AG09309 (cell line): ENCODE results near the gene FOXP4.
"Not testable (repeated sequence)": the region's sequence is repeated elsewhere in the genome, so short reads cannot be mapped to it uniquely, and the experiment has no call there.

Experiments used
- DNase-seq: peaks from one replicate; pipeline ENCODE4 v3.0.0-alpha.2; 2010; ENCODE audit warnings: low read depth
- H3K4me3 ChIP-seq: 2 replicates; pipeline ENCODE4 v1.5.1; 2011; ENCODE audit warnings: mild to moderate bottlenecking, low read depth, low read length, moderate library complexity; ENCODE audit not compliant: control insufficient read depth
- TF ChIP-seq, protein P1 (sequence below): IDR thresholded peaks from 2 replicates; pipeline ENCODE4 v1.5.1; 2011; ENCODE audit warnings: mild to moderate bottlenecking, low read depth, low read length, inconsistent platforms; ENCODE audit not compliant: insufficient read depth, control insufficient read depth; ENCODE audit errors: missing control alignments

The FOXP4 gene

DNA sequence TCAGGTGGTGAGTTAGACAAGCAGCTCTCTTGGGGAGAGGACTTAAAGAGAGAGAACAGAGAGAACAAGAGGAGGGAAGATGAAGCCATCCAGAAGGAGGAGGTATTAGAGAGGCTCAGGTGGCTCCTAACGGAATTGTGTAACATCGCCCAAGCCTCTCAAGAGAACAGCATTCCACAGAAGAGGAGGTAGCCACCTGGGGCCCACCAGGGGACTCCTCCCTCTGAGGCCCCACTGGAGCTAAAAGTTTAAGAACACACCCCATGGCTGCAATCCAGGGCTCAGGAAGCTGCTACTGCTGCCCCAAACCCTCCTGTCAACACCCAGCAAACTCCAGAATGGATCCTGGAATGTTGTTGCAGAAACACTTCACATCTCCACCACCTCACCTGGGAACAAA lies 68.5 kb downstream of the FOXP4 start:
- no peak overlapping the region for H3K4me3 ChIP-seq
- no peak for DNase-seq
- TF ChIP-seq, protein P1, sequence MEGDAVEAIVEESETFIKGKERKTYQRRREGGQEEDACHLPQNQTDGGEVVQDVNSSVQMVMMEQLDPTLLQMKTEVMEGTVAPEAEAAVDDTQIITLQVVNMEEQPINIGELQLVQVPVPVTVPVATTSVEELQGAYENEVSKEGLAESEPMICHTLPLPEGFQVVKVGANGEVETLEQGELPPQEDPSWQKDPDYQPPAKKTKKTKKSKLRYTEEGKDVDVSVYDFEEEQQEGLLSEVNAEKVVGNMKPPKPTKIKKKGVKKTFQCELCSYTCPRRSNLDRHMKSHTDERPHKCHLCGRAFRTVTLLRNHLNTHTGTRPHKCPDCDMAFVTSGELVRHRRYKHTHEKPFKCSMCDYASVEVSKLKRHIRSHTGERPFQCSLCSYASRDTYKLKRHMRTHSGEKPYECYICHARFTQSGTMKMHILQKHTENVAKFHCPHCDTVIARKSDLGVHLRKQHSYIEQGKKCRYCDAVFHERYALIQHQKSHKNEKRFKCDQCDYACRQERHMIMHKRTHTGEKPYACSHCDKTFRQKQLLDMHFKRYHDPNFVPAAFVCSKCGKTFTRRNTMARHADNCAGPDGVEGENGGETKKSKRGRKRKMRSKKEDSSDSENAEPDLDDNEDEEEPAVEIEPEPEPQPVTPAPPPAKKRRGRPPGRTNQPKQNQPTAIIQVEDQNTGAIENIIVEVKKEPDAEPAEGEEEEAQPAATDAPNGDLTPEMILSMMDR, result no peak

GRCh38 chr6:41615311-41615710 lies 69.1 kb downstream of the FOXP4 start:
- no peak for DNase-seq

GRCh38 chr6:41618598-41618997 lies 72.4 kb downstream of the FOXP4 start:
- DNase-seq, result no peak
- TF ChIP-seq, protein P1, result no peak
- H3K4me3 ChIP-seq, result no peak overlapping the region

More at GRCh38 chr6:41615311-41615710, 69.1 kb downstream of the FOXP4 start:
- TF ChIP-seq, protein P1, result no peak
- H3K4me3 ChIP-seq, result no peak overlapping the region

GRCh38 chr6:41619193-41619592 lies 73.0 kb downstream of the FOXP4 start:
- not testable (repeated sequence) for H3K4me3 ChIP-seq

DNA sequence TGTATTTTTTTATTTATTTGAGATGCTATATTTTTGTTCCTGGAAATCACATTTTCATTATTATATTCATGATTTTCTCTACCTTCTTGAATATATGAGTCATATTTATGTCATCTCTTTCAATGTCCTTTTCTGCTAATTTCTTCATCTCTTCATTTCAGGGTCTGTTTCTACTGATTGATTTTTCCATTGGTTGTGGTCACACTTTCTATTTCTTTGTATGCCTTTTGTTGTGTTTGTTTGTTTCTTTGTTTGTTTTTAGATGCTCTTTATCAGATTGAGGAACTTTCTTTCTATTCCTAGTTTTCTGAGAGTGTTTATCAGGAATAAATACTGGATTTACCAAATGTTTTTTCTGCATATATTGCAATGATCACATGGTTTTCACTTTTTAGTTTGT lies 75.2 kb downstream of the FOXP4 start:
- DNase-seq, result no peak
- H3K4me3 ChIP-seq, result no peak overlapping the region
- TF ChIP-seq, protein P1, result no peak

More at GRCh38 chr6:41619193-41619592, 73.0 kb downstream of the FOXP4 start:
- DNase-seq, result not testable (repeated sequence)

- no peak for DNase-seq
- TF ChIP-seq, protein P1, result no peak
- H3K4me3 ChIP-seq, result no peak overlapping the region
These were observed 75.6 kb downstream of the FOXP4 start for GRCh38 chr6:41621802-41622201.

GRCh38 chr6:41622206-41622988 lies 76.2 kb downstream of the FOXP4 start:
- no peak for DNase-seq
- TF ChIP-seq, protein P1, result no peak
- H3K4me3 ChIP-seq, result no peak overlapping the region
